ENCODE measurements around the gene SPRYD3.

DNA sequence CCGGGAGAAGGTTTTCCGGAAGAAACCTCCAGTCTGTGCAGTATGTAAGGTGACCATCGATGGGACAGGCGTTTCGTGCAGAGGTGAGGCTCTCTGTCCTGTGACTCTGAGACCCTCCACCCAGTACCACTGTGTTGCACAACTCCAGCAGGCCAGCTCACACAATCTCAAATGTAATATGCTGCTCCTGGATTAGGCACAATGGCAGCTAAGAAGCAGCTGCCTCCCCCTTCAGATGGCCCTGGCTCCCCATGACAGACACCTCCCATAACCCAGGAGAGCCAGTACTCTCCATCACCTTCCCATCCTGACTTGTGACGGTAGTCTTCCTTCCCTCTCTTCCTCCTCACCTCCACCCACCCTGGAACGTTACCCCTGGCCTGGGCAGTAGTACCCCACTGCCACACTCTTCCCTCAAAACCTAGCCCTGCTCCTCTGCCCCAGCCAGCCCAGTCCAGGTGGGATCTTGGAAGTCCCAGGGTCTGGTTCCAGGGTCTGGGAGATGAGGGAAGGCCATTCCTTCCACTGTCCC is 27.2 kb downstream of the SPRYD3 start:
- TF ChIP-seq POLR2A (IDR thresholded peaks at IDR 0.05): no peak
- TF ChIP-seq, protein P1, sequence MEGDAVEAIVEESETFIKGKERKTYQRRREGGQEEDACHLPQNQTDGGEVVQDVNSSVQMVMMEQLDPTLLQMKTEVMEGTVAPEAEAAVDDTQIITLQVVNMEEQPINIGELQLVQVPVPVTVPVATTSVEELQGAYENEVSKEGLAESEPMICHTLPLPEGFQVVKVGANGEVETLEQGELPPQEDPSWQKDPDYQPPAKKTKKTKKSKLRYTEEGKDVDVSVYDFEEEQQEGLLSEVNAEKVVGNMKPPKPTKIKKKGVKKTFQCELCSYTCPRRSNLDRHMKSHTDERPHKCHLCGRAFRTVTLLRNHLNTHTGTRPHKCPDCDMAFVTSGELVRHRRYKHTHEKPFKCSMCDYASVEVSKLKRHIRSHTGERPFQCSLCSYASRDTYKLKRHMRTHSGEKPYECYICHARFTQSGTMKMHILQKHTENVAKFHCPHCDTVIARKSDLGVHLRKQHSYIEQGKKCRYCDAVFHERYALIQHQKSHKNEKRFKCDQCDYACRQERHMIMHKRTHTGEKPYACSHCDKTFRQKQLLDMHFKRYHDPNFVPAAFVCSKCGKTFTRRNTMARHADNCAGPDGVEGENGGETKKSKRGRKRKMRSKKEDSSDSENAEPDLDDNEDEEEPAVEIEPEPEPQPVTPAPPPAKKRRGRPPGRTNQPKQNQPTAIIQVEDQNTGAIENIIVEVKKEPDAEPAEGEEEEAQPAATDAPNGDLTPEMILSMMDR (IDR thresholded peaks at IDR 0.05 in 8 of 11, conservative IDR thresholded peaks at IDR 0.05 in 3 of 11): no peak
